NB4 (cell line): ENCODE results near the gene OLFML1.

Source experiments
- POLR2A ChIP-seq: IDR thresholded peaks from 2 replicates; pipeline ENCODE4 v1.6.1; 2011; ENCODE audit warnings: mild to moderate bottlenecking; ENCODE audit not compliant: insufficient read length; ENCODE audit errors: extremely low read depth
- TF ChIP-seq, protein P1 (sequence below): IDR thresholded peaks from one replicate; pipeline ENCODE4 v1.5.1; 2012; ENCODE audit warnings: low read depth, low read length
- TF ChIP-seq, protein P2 (sequence below): IDR thresholded peaks from 2 replicates; pipeline ENCODE4 v1.6.1; 2011; ENCODE audit warnings: low read depth, low read length

DNA sequence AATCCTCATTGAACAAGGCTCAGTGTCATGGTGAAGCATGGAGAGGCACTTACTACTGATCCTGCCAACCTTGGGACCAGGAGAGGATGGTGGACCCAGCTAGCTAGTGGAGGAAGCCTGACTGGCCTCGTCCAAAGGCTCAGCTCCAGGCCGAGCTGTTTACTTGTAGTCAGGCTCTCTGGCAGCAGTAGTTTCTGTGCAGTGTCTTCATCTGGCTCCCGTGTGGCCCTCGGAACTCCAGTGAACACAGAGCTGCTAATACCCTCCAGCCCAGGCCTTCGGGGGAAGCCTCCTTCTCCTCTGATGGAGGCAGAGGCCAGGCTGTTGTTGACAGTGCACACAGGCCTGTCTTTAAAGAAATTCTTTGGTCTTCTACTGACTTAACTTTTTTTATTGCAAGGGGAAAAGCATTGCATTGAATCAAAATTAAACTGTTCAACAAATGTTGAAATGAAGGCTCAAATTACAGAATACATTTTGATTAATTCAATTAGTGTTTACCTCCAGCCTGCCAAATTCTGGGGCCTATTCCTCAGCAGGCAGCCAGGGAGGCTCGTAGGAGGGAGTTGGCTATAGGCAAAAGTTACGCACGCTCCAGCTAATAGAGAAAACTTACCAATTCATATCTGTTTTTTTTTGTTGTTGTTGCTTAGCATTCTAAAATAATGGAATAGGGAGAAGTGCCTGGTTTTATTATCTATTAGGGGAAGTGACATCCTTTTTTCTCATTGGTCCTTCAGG lies 47.3 kb downstream of the OLFML1 start:
- TF ChIP-seq, protein P1, sequence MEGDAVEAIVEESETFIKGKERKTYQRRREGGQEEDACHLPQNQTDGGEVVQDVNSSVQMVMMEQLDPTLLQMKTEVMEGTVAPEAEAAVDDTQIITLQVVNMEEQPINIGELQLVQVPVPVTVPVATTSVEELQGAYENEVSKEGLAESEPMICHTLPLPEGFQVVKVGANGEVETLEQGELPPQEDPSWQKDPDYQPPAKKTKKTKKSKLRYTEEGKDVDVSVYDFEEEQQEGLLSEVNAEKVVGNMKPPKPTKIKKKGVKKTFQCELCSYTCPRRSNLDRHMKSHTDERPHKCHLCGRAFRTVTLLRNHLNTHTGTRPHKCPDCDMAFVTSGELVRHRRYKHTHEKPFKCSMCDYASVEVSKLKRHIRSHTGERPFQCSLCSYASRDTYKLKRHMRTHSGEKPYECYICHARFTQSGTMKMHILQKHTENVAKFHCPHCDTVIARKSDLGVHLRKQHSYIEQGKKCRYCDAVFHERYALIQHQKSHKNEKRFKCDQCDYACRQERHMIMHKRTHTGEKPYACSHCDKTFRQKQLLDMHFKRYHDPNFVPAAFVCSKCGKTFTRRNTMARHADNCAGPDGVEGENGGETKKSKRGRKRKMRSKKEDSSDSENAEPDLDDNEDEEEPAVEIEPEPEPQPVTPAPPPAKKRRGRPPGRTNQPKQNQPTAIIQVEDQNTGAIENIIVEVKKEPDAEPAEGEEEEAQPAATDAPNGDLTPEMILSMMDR: no peak
- TF ChIP-seq, protein P2, sequence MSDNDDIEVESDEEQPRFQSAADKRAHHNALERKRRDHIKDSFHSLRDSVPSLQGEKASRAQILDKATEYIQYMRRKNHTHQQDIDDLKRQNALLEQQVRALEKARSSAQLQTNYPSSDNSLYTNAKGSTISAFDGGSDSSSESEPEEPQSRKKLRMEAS: no peak
- TF ChIP-seq POLR2A: no peak
